Osteocyte (in vitro differentiated cells): Measurements from ENCODE around the gene TSPAN32. TPM values are rescaled to one million over a fixed set of nuclear protein-coding genes. Genes with fewer than 3 reads are reported as not detected.

ENCODE experiments used
- DNase-seq: peaks from one replicate; pipeline ENCODE4 v3.0.0; 2021; ENCODE audit warnings: mixed read lengths; ENCODE audit not compliant: unreplicated experiment; ENCODE audit errors: extremely low spot score
- H3K27ac Mint-ChIP-seq: one replicate; pipeline ENCODE4 v1.8.0; 2021; ENCODE audit warnings: mild to moderate bottlenecking, mixed read lengths; ENCODE audit not compliant: unreplicated experiment
- H3K27me3 Mint-ChIP-seq: one replicate; pipeline ENCODE4 v1.8.0; 2021; ENCODE audit warnings: mixed read lengths; ENCODE audit not compliant: unreplicated experiment
- H3K36me3 Mint-ChIP-seq: one replicate; pipeline ENCODE4 v1.8.0; 2021; ENCODE audit warnings: mixed read lengths; ENCODE audit not compliant: unreplicated experiment
- H3K4me1 Mint-ChIP-seq: one replicate; pipeline ENCODE4 v1.8.0; 2021; ENCODE audit warnings: mixed read lengths; ENCODE audit not compliant: unreplicated experiment
- H3K4me3 Mint-ChIP-seq: one replicate; pipeline ENCODE4 v1.8.0; 2021; ENCODE audit warnings: mild to moderate bottlenecking, moderate library complexity, mixed read lengths; ENCODE audit not compliant: unreplicated experiment
- H3K9me3 Mint-ChIP-seq: one replicate; pipeline ENCODE4 v1.8.0; 2021; ENCODE audit warnings: mixed read lengths; ENCODE audit not compliant: unreplicated experiment
- CTCF ChIP-seq: fragments of 200-600 bp; sonication (generic); IDR thresholded peaks from 2 replicates; pipeline ENCODE4 v1.5.0; 2021; ENCODE audit warnings: antibody characterized with exemption, mild to moderate bottlenecking, moderate library complexity
- total RNA-seq: library from RNA; stranded (reverse); gene quantifications from 2 replicates; pipeline ENCODE4 v1.2.1, GENCODE V29; 2021

The TSPAN32 gene
- total RNA-seq, 1 donor from 2014 or later = 1.2 TPM

- H3K36me3 Mint-ChIP-seq = no peaks in the 10 kb centered on the region
- H3K27ac Mint-ChIP-seq = no peak overlapping the region
- H3K4me1 Mint-ChIP-seq = peaks cover 3% of the 10 kb centered on the region
- H3K9me3 Mint-ChIP-seq = no peaks in the 10 kb centered on the region
- no peak for DNase-seq
- no peak overlapping the region for H3K4me3 Mint-ChIP-seq
- no peak for TF ChIP-seq CTCF
- peaks cover 36% of the 10 kb centered on the region for H3K27me3 Mint-ChIP-seq
These were observed 34.4 kb upstream of the TSPAN32 start for GRCh38 chr11:2267306-2267850.

- peaks cover 3% of the 10 kb centered on the region for H3K4me1 Mint-ChIP-seq
- DNase-seq = no peak
- no peak for TF ChIP-seq CTCF
- H3K36me3 Mint-ChIP-seq = no peaks in the 10 kb centered on the region
- H3K27me3 Mint-ChIP-seq = peaks cover 42% of the 10 kb centered on the region
- H3K27ac Mint-ChIP-seq = no peak overlapping the region
- H3K4me3 Mint-ChIP-seq = peak overlapping the region; percentile 50
- no peaks in the 10 kb centered on the region for H3K9me3 Mint-ChIP-seq
These were observed 33.7 kb upstream of the TSPAN32 start for GRCh38 chr11:2267851-2268728.

- H3K27me3 Mint-ChIP-seq = peaks cover 51% of the 10 kb centered on the region
- no peaks in the 10 kb centered on the region for H3K9me3 Mint-ChIP-seq
- no peak for DNase-seq
- peak overlapping the region; percentile 44 for H3K4me3 Mint-ChIP-seq
- H3K27ac Mint-ChIP-seq = no peak overlapping the region
- no peak for TF ChIP-seq CTCF
- peaks cover 7% of the 10 kb centered on the region for H3K4me1 Mint-ChIP-seq
- H3K36me3 Mint-ChIP-seq = no peaks in the 10 kb centered on the region
These were observed 32.8 kb upstream of the TSPAN32 start for GRCh38 chr11:2268729-2269600.

GRCh38 chr11:2269601-2270321 lies 32.1 kb upstream of the TSPAN32 start:
- TF ChIP-seq CTCF = no peak
- DNase-seq = no peak
- Mint-ChIP-seq H3K4me3 (no peak overlapping the region), H3K27ac (no peak overlapping the region), H3K27me3 (peaks cover 55% of the 10 kb centered on the region), H3K4me1 (peaks cover 9% of the 10 kb centered on the region), H3K36me3 (no peaks in the 10 kb centered on the region), H3K9me3 (no peaks in the 10 kb centered on the region)
